ENCODE measurements around the gene ANKRD35. TPM values are rescaled to one million over a fixed set of nuclear protein-coding genes. Genes with fewer than 3 reads are reported as not detected.

The ANKRD35 gene
- total RNA-seq, 1 experiment from 2014 or later, result 2.7 TPM

- no peak for TF ChIP-seq ZNF532 (CRISPR knock-in tag; IDR thresholded peaks at IDR 0.05; ENCODE audit: borderline replicate concordance)
- TF ChIP-seq ZBTB43 (CRISPR knock-in tag; IDR thresholded peaks at IDR 0.05), result no peak
- peak; percentile 54; the same call in 1 of the 2 replicates for TF ChIP-seq EMX1 (CRISPR knock-in tag; IDR thresholded peaks at IDR 0.05)
- TF ChIP-seq USF2 (CRISPR knock-in tag; IDR thresholded peaks at IDR 0.05), result no peak
- no peak for TF ChIP-seq ELF4 (CRISPR knock-in tag; IDR thresholded peaks at IDR 0.05; ENCODE audit: low read depth)
- TF ChIP-seq ZNF232 (CRISPR knock-in tag; IDR thresholded peaks at IDR 0.05), result no peak
- peak; percentile 59; the same call in 1 of the 2 replicates for TF ChIP-seq FOXP1 (CRISPR knock-in tag; IDR thresholded peaks at IDR 0.05; ENCODE audit: borderline replicate concordance)
- no peak for TF ChIP-seq PREB (CRISPR knock-in tag; IDR thresholded peaks at IDR 0.05; ENCODE audit: borderline replicate concordance)
- TF ChIP-seq PRRX2 (CRISPR knock-in tag; IDR thresholded peaks at IDR 0.05), result no peak; the same call in 1 of the 2 replicates
- TF ChIP-seq HMGXB4 (CRISPR knock-in tag; IDR thresholded peaks at IDR 0.05), result peak; percentile 98
- no peak for TF ChIP-seq NR3C1 (CRISPR knock-in tag; conservative IDR thresholded peaks at IDR 0.05; ENCODE audit: low read depth)
- TF ChIP-seq GABPB1 (CRISPR knock-in tag; IDR thresholded peaks at IDR 0.05), result no peak
- TF ChIP-seq NR2C2 (CRISPR knock-in tag; IDR thresholded peaks at IDR 0.05), result no peak
- TF ChIP-seq ESRRA (CRISPR knock-in tag; IDR thresholded peaks at IDR 0.05; ENCODE audit: borderline replicate concordance), result no peak
- TF ChIP-seq CREM (CRISPR knock-in tag; IDR thresholded peaks at IDR 0.05), result no peak; the same call in 1 of the 2 replicates
- no peak for TF ChIP-seq ZNF425 (CRISPR knock-in tag; conservative IDR thresholded peaks at IDR 0.05)
- TF ChIP-seq GTF2I (CRISPR knock-in tag; conservative IDR thresholded peaks at IDR 0.05), result no peak
- no peak for TF ChIP-seq HMGA2 (CRISPR knock-in tag; IDR thresholded peaks at IDR 0.05)
- TF ChIP-seq SMAD3 (CRISPR knock-in tag; IDR thresholded peaks at IDR 0.05; ENCODE audit: borderline replicate concordance), result no peak
- TF ChIP-seq CTCF (IDR thresholded peaks at IDR 0.05), result peak; percentile 82
- no peak for TF ChIP-seq SOX15 (CRISPR knock-in tag; IDR thresholded peaks at IDR 0.05)
- TF ChIP-seq ZNF219 (CRISPR knock-in tag; IDR thresholded peaks at IDR 0.05; ENCODE audit: borderline replicate concordance), result no peak
- no peak for TF ChIP-seq IRF1 (CRISPR knock-in tag; IDR thresholded peaks at IDR 0.05)
- no peak for TF ChIP-seq OVOL2 (CRISPR knock-in tag; IDR thresholded peaks at IDR 0.05; ENCODE audit: borderline replicate concordance)
Observed at GRCh38 chr1:145845514-145846161, 40.0 kb downstream of the ANKRD35 start, which contains the start of gene NUDT17 (continued).

All from WTC11 (cell line).